A673 (cell line): ENCODE measurements around the gene THBS2. TPM values are rescaled to one million over a fixed set of nuclear protein-coding genes. Genes with fewer than 3 reads are reported as not detected.

ENCODE experiments used
- BruUV-seq: library from RNA; stranded (reverse); fragments of 400-500 nt; replicated peaks from 2 replicates; lab custom pipeline; 2021; lab: Mats Ljungman, UMichigan
- CTCF ChIA-PET: fragments of 300-600 bp; sonication (Branson Sonifier 250); formaldehyde crosslinking; loops from one replicate; lab custom pipeline; 2022; ENCODE audit warnings: antibody characterized with exemption; lab: Charles Lee
- POLR2A ChIA-PET: fragments of 300-600 bp; sonication (Branson Sonifier 250); formaldehyde crosslinking; loops from one replicate; lab custom pipeline; 2022; ENCODE audit warnings: antibody characterized with exemption; ENCODE audit not compliant: low non-redundant PET; lab: Charles Lee
- DNase-seq: peaks from one replicate; pipeline ENCODE4 v3.0.0-alpha.2; 2015; ENCODE audit warnings: low spot score
- H3K27ac ChIP-seq: fragments of 200-600 bp; sonication (generic); 2 replicates; pipeline ENCODE4 v1.5.1; 2016; ENCODE audit warnings: mixed run types, low read depth, mild to moderate bottlenecking, mixed read lengths, antibody characterized with exemption, low read length; ENCODE audit not compliant: poor library complexity, severe bottlenecking
- H3K27me3 ChIP-seq: fragments of 200-600 bp; sonication (generic); replicated peaks from 2 replicates; pipeline ENCODE4 v1.6.1; 2017; ENCODE audit warnings: mixed run types, low read depth, mild to moderate bottlenecking, mixed read lengths, antibody characterized with exemption, low read length; ENCODE audit not compliant: insufficient read depth, poor library complexity
- H3K36me3 ChIP-seq: fragments of 200-600 bp; sonication (generic); 2 replicates; pipeline ENCODE4 v1.6.1; 2016; ENCODE audit warnings: mixed run types, mild to moderate bottlenecking, mixed read lengths, antibody characterized with exemption, low read length; ENCODE audit not compliant: insufficient read depth, poor library complexity, severe bottlenecking
- H3K4me1 ChIP-seq: fragments of 200-600 bp; sonication (generic); 2 replicates; pipeline ENCODE4 v1.6.1; 2017; ENCODE audit warnings: mixed run types, mild to moderate bottlenecking, mixed read lengths, antibody characterized with exemption, low read length; ENCODE audit not compliant: insufficient read depth, poor library complexity, severe bottlenecking
- H3K4me3 ChIP-seq: fragments of 200-600 bp; sonication (generic); 2 replicates; pipeline ENCODE4 v1.5.1; 2016; ENCODE audit warnings: low read depth, mixed run types, mild to moderate bottlenecking, mixed read lengths, low read length; ENCODE audit not compliant: poor library complexity, severe bottlenecking
- H3K9me3 ChIP-seq: fragments of 200-600 bp; sonication (generic); 2 replicates; pipeline ENCODE4 v1.6.1; 2016; ENCODE audit warnings: mixed run types, low read depth, mild to moderate bottlenecking, mixed read lengths, antibody characterized with exemption, low read length; ENCODE audit not compliant: poor library complexity, severe bottlenecking
- CTCF ChIP-seq: fragments of 300-800, 200-600 bp; sonication (generic); conservative IDR thresholded peaks from 2 replicates; pipeline ENCODE4 v1.5.1; 2017; ENCODE audit warnings: low read depth, mild to moderate bottlenecking, antibody characterized with exemption, low read length, moderate library complexity, mixed read lengths
- EZH2 ChIP-seq: fragments of 200-600 bp; sonication (generic); IDR thresholded peaks from 2 replicates; pipeline ENCODE4 v1.6.1; 2017; ENCODE audit warnings: borderline replicate concordance, low read depth, mild to moderate bottlenecking, mixed read lengths, antibody characterized with exemption, low read length; ENCODE audit not compliant: poor library complexity, severe bottlenecking
- intact Hi-C: fragments of 100-400 bp; cut with micrococcal nuclease; formaldehyde crosslinking; loops from one replicate; pipeline ENCODE4 v1.10.0; 2022; ENCODE audit not compliant: unreplicated experiment
- total RNA-seq: library from RNA; stranded (reverse); gene quantifications from 2 replicates; pipeline ENCODE4 v1.2.3, GENCODE V29; 2021

Gene THBS2
- total RNA-seq, 1 experiment from 2014 or later = 0.13 TPM

GRCh38 chr6:169172456-169172855, 81.2 kb downstream of the THBS2 start:
- Histone ChIP-seq H3K36me3 (no peaks in the 10 kb centered on the region), H3K27ac (no peak overlapping the region), H3K9me3 (no peaks in the 10 kb centered on the region), H3K4me1 (no peaks in the 10 kb centered on the region), H3K4me3 (no peak overlapping the region), H3K27me3 (no peaks in the 10 kb centered on the region)
- TF ChIP-seq CTCF (no peak), EZH2 (no peak)
- intact Hi-C loops = no loop called here
- no TSS peak for BruUV-seq
- POLR2A ChIA-PET = no interaction called here
- no peak for DNase-seq
- CTCF ChIA-PET = no interaction called here

DNA sequence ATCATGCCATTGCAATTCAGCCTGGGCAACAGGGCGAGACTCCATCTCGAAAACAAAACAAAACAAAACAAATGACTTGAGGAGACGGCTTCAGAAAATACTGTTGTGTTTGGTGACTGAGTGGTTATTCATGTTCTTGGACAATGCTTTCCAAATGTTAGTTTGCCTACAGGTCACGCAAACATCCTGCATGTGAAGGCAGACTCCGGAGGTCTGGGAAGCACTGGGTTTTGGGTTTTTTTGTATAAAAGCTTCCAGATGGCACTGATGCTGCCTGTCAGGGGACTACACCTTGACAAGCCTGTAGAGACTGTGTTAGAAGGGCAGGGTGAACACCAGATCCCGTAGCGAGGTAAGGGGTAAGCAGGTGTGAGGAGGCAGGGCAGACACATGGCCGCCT, 81.7 kb downstream of the THBS2 start:
- BruUV-seq = no TSS peak
- DNase-seq = no peak
- CTCF ChIA-PET = no interaction called here

GRCh38 chr6:169171016-169171415, 82.6 kb downstream of the THBS2 start:
- no peak overlapping the region for H3K4me3 ChIP-seq
- no peaks in the 10 kb centered on the region for H3K36me3 ChIP-seq
- intact Hi-C loops = no loop called here
- H3K4me1 ChIP-seq = no peaks in the 10 kb centered on the region
- H3K27me3 ChIP-seq = no peaks in the 10 kb centered on the region
- no peaks in the 10 kb centered on the region for H3K9me3 ChIP-seq
- H3K27ac ChIP-seq = no peak overlapping the region
- ChIA-PET CTCF (no interaction called here), POLR2A (no interaction called here)
- no peak for DNase-seq
- BruUV-seq = no TSS peak
- no peak for TF ChIP-seq EZH2
- no peak for TF ChIP-seq CTCF

More for the DNA sequence above, 81.7 kb downstream of the THBS2 start:
- Histone ChIP-seq H3K36me3 (no peaks in the 10 kb centered on the region), H3K27ac (no peak overlapping the region), H3K27me3 (no peaks in the 10 kb centered on the region), H3K4me3 (no peak overlapping the region), H3K4me1 (no peaks in the 10 kb centered on the region), H3K9me3 (no peaks in the 10 kb centered on the region)
- TF ChIP-seq CTCF (no peak), EZH2 (no peak)
- intact Hi-C loops = no loop called here
- POLR2A ChIA-PET = no interaction called here
